ENCODE results near the gene EHF. TPM values are rescaled to one million over a fixed set of nuclear protein-coding genes. Genes with fewer than 3 reads are reported as not detected.

Gene EHF
- total and polyA plus RNA-seq, 2 of the 8 experiments (the other 6 are each of a cell fraction or from before 2014, with no cell fraction given) = not detected

GRCh38 chr11:34644669-34645406 lies 23.9 kb downstream of the EHF start:
- H3K56ac ChIP-seq (replicated peaks; ENCODE audit: insufficient read length, low read depth, low read length) = no peak overlapping the region
- no peak overlapping the region for H3K4me3 ChIP-seq (ENCODE audit: extremely low read depth in 1 of 4, insufficient read depth in 2 of 4, low read depth in 3 of 4, low read length in 4 of 4)
- no peak overlapping the region for H4K5ac ChIP-seq (ENCODE audit: insufficient read length, low read depth, low read length)
- H3K18ac ChIP-seq (ENCODE audit: extremely low read depth, low read length) = no peak overlapping the region
- ChIA-PET POLR2A (ENCODE audit: partially characterized antibody) (interaction anchor here (0.5 to 1.0 kb wide), 2 partner anchors 11 to 182 kb away, joined by 3 read pairs; no protein-coding TSS in a partner anchor), CTCF (ENCODE audit: partially characterized antibody) (interaction anchor here (0.8 to 1.6 kb wide), 8 partner anchors 9 to 179 kb away, joined by 3 to 5 read pairs (median 3); no protein-coding TSS in a partner anchor)
- H3K27me3 ChIP-seq (replicated peaks in 1 of 4; ENCODE audit: control insufficient read depth in 3 of 4, extremely low read depth in 1 of 4, insufficient read depth in 3 of 4, low read length in 3 of 4) = no peaks in the 10 kb centered on the region
- H4K91ac ChIP-seq (replicated peaks; ENCODE audit: insufficient read length, low read length) = no peak overlapping the region
- FAIRE-seq = no peak
- H3K36me3 ChIP-seq (ENCODE audit: control insufficient read depth in 2 of 4, insufficient read depth in 4 of 4, low read length in 3 of 4) = no peaks in the 10 kb centered on the region
- H3K9ac ChIP-seq (replicated peaks in 1 of 4; ENCODE audit: extremely low read depth in 1 of 4, low read depth in 3 of 4, low read length in 3 of 4) = no peak overlapping the region
- 82% methylated on average over 9 of the region's 9 CpGs; no CpG with 5 or more reads in 1 of the 2 experiments for WGBS, 2 experiments (ENCODE audit: extremely low coverage in 1 of 2, insufficient coverage in 1 of 2, insufficient read length in 1 of 2, insufficient replicate concordance in 2 of 2, low coverage in 1 of 2, low lambda C conversion rate in 2 of 2, missing lambda C conversion rate in 1 of 2)
- no peak overlapping the region for H3K4ac ChIP-seq (replicated peaks; ENCODE audit: insufficient read length, low read depth, low read length)
- no peak overlapping the region for H2BK5ac ChIP-seq (ENCODE audit: low read depth, low read length)
- no peak overlapping the region for H3K27ac ChIP-seq (ENCODE audit: low read depth, low read length)
- no peaks in the 10 kb centered on the region for H4K20me1 ChIP-seq (replicated peaks in 1 of 2; ENCODE audit: control insufficient read depth in 1 of 2, insufficient read depth in 2 of 2, low read length in 2 of 2)
- no peak overlapping the region for H2BK20ac ChIP-seq (ENCODE audit: low read length)
- H3K23ac ChIP-seq (ENCODE audit: insufficient read length) = no peak overlapping the region
- H3K4me2 ChIP-seq (ENCODE audit: insufficient read depth in 1 of 2, low read depth in 2 of 2, low read length in 2 of 2) = no peak overlapping the region
- H3K14ac ChIP-seq (ENCODE audit: insufficient read length) = no peak overlapping the region
- H2AFZ ChIP-seq (ENCODE audit: low read length) = peak overlapping the region; percentile 83; the same call in 1 of the 2 replicates
- H2BK15ac ChIP-seq (ENCODE audit: low read length) = no peak overlapping the region
- H3K9me3 ChIP-seq (ENCODE audit: insufficient read depth in 2 of 2, low read depth in 1 of 2, low read length in 1 of 2) = no peaks in the 10 kb centered on the region
- H2AK5ac ChIP-seq (ENCODE audit: low read depth, low read length) = no peak overlapping the region
- H3K4me1 ChIP-seq (replicated peaks in 1 of 4; ENCODE audit: control insufficient read depth in 3 of 4, insufficient read depth in 4 of 4, low read length in 3 of 4) = peaks cover 0 to 2% (median 0%) of the 10 kb centered on the region in 4 experiments; a peak in 1 of 7 replicates
- no peaks in the 10 kb centered on the region for H3K79me2 ChIP-seq (ENCODE audit: control insufficient read depth in 1 of 2, insufficient read depth in 2 of 2, low read length in 2 of 2)
- no peak for DNase-seq (ENCODE audit: low read depth in 1 of 2, low spot score in 2 of 2)
- no peak for TF ChIP-seq KDM1A (IDR thresholded peaks at IDR 0.05; ENCODE audit: borderline replicate concordance, low read length)
- no peak for TF ChIP-seq SIN3A (conservative IDR thresholded peaks at IDR 0.05 in 1 of 2, IDR thresholded peaks at IDR 0.05 in 1 of 2; ENCODE audit: low read depth in 1 of 2, low read length in 2 of 2)
- no peak for TF ChIP-seq CREB1 (IDR thresholded peaks at IDR 0.05)
- TF ChIP-seq BACH1 (IDR thresholded peaks at IDR 0.05; ENCODE audit: low read length) = no peak
- no peak for TF ChIP-seq CBX8 (IDR thresholded peaks at IDR 0.05; ENCODE audit: borderline replicate concordance, low read depth, low read length)
- no peak for TF ChIP-seq MAX (IDR thresholded peaks at IDR 0.05)
- no peak for TF ChIP-seq RBBP5 (IDR thresholded peaks at IDR 0.05; ENCODE audit: borderline replicate concordance, low read depth, low read length)
- no peak for TF ChIP-seq MAFK (IDR thresholded peaks at IDR 0.05; ENCODE audit: low read depth, low read length)
- no peak for TF ChIP-seq POLR2A (IDR thresholded peaks at IDR 0.05; ENCODE audit: control extremely low read depth in 1 of 2, low read depth in 2 of 2, low read length in 2 of 2)
- no peak for TF ChIP-seq TAF7 (optimal IDR thresholded peaks at IDR 0.05; ENCODE audit: borderline replicate concordance, low read depth, low read length)
- H2BK12ac ChIP-seq (ENCODE audit: low read depth, low read length) = no peak overlapping the region
- no peaks in the 10 kb centered on the region; the same call in 1 of the 2 replicates for H3K23me2 ChIP-seq (ENCODE audit: low read depth, low read length)
- H3K79me1 ChIP-seq (ENCODE audit: low read depth, low read length) = no peaks in the 10 kb centered on the region
- H4K8ac ChIP-seq (ENCODE audit: extremely low read depth, insufficient read depth, low read length) = no peak overlapping the region
- no peak overlapping the region for H2BK120ac ChIP-seq (replicated peaks; ENCODE audit: low read depth, low read length)
